NCI-H2171 treated with DMSO at 0.1 percent for 48 hours (cell line): ENCODE data around the gene USP53.
"Not testable (repeated sequence)": the region's sequence is repeated elsewhere in the genome, so short reads cannot be mapped to it uniquely, and the experiment has no call there.

ENCODE experiments used
- DNase-seq: peaks from one replicate; lab custom pipeline; 2025; lab: John Stamatoyannopoulos, UW

The USP53 gene

DNA sequence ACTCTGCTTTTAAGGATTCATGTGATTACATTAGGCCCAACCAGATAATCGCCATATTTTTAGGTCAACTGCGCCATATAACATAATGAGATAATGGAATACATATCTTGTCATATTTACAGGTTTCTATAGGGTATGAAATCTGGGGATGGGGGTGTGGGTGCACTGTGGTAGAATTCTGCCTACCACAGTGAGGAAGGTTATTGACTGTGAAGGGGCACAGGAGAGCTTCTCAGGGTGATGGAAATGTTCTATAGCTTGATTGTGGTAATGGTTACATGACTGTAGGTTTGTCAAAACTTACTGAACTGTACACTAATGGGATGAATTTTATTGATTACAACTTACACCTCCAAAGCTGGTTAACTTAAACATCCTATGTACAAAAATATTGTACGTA, 15.9 kb downstream of the USP53 start:
- DNase-seq = no peak

DNA sequence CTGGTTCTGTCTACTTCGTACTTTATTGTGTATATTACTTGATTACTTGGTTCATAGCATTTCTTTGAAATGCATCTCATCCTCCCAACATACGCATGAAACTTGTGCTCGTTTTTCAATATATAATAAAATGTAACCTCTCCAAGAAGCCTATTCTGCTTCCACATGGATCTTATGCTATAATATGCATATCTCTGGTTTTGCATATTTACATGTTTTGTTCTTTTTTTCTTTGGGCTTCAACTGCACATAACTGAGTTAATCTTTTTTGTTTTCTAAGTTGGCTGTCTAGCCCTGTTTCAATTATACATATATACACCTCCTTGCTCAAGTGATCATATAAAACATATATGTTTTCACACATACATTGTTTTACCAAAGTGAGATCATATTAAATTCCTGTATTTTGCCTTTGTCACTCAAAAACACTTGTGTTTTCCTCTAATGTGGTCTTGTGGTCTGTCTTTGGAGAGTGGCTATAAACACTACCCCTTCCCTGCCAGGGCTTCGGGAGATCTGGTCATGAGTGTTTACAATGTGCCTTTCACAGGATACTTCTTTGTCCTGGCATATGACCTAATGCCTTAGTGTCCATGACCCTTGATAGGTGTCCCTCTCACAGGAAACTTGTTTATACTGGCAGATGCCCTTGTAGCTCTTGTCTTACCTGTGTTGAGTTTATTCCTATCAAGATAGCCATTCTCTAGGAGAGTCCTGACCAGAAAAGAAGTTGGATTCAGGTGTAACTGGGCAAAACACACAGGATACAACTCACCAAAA, 17.6 kb downstream of the USP53 start:
- no peak for DNase-seq

DNA sequence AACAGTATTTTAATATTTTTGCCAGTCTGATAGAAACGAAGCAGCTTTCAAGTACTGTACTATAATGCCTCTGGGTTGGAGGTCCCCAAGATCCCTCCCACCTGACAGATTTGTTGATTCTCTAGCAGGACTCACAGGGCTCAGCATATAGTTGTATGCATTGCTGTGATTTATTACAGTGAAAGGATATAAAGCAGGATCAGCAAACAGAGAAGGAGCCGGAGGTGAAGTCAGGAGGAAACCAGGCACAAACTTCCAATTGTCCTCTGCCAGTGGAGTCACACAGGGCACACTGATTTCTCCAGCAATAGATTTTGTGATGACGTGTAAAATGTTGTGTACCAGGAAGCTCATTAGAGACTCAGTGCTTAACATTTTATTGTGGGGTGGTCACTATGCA, 19.0 kb downstream of the USP53 start:
- no peak for DNase-seq

DNA sequence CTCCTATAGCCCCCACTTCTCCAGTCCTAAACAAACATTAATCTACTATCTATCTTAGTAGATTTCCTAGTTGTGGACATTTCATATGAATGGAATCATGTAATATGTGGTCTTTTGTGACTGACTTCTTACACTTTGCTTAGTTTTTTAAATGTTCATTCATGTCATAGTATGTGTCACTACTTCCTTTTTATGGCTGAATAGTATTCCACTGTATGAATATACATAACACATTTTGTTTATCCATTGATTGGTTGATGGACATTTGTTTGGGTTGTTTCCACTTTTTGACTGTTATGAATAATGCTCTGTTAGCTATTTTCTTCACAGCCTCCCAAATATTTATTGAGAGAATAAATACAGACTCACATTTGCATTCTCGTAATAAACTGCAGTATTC, 19.8 kb downstream of the USP53 start:
- DNase-seq = no peak

DNA sequence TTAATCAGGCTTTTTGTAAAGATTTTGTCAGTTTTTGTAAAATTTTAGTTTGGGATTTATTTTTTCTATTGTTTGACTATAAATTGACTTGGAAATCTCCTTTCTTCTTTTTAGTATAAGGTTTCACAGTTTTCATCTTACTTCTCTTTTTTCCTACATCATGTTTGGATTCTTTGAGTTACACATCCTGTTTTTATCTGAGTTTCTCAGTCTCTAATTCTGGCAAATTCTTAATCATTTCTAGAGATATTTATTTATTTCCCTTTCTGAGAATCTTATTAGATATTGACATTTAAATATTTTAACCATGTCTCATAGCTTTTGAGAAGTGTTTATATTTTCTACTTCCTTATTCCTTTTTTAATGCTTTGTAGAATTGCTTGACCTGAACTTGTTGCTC, 20.7 kb downstream of the USP53 start:
- no peak for DNase-seq

DNA sequence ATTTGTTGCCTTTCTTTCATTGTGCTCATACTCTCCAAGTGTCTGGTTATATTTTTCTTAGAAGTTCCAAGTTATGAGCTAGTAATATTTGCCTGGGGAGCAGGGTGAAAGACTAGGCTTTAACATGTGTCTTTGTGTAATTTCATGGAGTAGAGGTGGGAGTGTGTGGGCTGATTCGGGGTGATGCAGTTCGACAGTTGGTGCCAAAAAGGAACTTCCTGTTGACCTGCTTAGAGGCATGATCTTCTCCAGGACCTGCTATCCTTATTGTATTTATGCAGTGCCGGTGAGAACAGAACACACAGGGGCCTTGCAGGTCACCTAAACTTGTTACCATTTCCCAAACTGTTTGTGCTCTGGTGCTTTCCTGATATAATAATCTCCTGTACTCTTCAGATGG, 21.2 kb downstream of the USP53 start:
- no peak for DNase-seq

DNA sequence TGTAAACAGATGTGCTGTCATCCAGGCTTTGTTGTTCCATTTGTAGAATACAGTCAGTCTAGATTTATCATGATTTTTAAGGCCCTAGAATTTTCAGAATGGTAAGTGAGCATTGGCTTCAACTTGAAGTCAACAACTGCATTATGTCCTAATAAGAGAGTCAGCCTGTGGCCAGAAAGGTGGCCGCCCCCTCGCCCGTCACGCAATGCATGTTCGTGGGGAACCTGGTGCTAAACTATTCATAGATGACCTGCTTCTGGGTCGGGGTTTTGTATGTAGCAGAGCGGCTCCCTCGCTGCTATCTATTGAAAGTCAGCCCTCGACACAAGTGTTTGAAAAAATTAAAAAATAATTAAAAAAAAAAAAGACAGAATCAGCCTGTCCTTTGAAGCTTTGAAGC, 24.7 kb downstream of the USP53 start:
- no peak for DNase-seq

DNA sequence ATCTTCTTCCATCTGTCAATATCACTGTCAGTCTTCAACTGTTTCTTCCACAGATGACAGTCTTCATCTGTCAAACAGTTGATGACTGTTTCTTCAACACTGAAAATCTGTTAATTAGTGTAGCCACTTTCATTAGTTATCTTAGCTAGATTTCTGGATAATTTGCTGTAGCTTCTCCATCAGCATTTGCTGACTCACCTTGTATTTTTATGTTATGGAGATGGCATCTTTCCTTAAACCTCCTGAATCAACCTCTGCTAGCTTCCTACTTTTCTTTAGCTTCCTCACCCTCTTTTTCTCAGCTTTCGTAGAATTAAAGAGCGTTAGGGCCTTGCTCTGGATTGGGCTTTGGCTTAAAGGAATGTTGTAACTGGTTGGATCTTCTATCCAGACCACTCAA, 25.1 kb downstream of the USP53 start:
- no peak for DNase-seq

DNA sequence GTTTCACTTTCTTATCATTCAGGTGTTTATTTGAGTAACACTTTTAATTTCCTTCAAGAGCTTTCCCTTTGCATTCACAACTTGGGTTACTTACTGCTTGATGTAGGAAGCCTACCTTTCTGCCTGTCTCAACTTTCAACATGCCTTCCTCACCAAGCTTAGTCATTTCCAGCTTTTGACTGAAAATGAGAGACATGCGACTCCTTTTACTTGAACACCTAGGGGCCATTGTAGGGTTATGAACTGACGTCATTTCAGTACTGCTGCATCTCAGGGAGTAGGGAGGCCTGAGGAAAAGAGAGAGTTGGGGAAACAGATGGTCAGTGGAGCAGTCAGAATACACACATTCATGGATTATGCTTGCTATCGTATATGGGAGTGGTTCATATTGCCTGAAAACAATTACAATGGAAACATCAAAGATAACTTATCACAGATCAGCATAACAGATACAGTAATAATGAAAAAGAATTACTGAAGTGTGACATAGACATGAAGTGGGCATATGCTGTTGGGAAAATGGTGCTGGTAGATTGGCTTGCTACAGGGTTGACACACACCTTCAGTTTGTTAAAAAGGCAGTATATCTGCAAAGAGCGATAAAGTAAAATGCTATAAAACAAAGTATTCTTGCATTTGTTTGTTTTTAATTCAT, 25.7 kb downstream of the USP53 start:
- DNase-seq = no peak

DNA sequence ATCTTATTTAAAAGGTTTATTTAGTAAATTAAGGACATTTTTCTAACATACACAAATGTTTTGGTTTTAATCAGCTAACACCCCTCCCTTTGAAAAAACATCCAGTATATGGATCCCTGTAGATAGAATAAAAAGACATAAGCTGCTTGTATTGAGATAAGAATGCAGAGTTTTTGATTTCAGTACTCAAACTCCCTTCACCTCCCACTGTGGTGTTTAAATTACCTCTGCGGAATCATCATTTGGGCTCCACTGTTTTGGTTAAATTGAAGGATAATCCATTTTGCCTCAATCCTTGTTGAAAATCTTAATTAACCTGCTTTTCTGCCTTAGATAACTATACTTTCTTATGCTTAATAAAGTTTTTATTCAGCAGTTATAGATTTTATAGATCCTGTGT, 27.6 kb downstream of the USP53 start:
- DNase-seq = no peak

DNA sequence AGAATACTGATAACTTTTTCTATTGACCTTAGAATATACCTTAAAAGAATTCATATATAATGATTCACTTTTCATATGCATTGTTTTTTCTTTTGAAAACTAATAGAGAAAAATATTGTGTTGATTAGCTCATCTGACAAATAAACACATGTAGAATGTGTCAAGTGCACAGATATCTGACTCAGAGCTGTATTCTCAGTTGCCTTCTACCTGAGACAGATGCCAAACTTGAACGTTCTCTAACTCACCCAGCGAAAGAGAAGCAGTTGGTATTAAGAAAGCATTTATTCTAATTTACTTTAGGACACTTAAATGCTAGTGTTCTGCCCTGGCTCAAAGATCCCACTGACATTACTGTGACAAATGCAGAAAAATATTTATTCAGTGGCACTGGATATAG, 28.1 kb downstream of the USP53 start:
- DNase-seq = no peak

DNA sequence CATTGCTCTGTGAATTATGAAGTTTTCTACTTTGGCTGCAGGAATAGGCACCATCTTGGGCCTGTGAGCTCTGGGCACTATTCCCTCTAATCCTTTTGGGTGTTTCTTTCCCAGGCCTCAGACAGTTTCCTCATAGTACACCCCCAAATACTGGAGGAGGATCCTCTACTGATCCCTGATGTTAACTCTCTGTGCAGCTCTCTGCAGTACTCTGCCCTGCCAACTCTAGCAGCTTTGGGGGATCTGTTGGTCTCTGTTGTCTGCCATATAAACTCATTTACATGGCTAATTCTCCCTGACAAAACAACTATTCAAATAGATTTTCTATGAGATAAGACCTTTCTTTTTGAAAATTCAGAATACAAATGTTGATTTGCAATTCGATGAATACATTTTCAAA, 29.9 kb downstream of the USP53 start:
- no peak for DNase-seq

DNA sequence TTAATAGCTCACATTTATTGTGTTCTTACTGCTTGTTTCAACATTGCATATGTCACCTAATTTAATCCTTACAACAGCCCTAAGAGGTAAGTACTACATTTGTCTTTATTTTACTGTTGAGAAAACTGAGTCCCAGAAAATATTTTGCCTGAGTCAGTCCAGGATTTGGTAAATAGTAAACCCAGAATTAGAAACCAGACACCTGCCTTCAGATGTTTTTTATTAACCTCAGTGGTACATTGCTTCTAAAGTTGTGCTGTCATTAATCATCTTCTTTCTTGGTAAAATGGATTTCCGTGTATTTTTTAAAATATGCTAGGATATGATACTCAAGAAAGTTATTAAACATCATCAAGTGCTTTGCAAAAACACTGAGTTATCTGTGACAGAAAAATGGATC, 31.4 kb downstream of the USP53 start:
- DNase-seq = no peak

DNA sequence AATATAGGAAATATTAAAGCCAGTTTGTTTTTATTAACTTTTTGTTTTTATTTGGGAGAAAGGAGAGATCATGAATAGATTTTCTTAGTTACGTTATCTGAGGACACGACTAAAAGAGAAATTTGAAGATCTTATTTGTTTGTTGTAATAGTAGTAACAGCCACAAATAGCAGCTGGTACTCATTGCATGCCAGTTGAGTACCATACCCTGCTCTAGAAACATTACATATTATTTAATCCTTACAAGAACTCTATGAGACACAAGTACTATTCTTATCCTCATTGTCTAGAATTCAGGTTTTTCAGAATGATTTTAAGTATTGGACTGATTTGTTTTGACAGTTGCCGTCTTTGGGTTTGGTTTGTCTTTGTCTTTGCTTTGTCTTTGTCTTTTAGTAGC, 31.8 kb downstream of the USP53 start:
- DNase-seq = no peak

DNA sequence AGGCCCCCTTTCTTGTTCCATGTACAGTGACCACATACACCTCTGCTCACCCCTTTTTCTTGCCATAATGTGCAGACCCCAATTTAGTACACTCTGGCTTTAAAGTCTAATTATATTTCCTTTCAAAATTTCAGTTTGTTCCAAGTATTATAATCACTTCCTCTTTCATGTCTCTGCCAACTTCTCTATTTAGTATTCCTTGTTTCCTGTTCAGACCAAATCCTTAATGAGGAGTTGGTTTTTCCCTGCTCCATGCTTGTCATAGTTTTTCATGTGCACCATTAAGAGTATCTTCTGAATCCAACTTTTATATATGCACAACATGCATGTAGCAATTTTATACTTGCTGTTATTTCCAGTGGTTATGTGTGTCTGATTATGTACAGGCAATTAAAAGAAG, 32.3 kb downstream of the USP53 start:
- no peak for DNase-seq

DNA sequence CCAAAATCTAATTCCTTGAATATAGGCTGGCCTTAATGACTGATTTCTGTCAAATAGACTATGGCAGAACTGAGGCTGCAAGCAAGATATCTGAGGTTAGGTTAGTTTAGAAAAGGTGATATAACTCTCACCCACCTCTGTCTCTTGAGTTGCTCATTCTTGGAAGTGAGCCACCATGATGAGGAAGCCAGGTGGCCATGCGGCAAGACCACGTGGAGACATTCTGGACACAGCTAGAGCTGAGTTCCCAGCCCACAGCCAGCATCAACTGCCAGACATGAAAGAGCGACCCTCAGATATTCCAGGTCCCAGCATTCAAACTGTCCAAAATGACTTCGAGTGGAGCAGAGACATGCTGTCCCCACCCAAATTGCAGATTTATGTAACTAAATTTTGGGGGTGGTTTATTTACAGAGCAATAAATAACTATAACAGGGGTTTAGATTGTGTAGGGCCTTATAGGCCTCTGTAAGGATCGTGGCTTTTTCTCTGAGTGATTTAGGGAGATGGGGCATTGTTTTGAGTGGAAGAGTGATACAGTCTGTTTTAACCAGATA, 33.7 kb downstream of the USP53 start:
- no peak for DNase-seq

DNA sequence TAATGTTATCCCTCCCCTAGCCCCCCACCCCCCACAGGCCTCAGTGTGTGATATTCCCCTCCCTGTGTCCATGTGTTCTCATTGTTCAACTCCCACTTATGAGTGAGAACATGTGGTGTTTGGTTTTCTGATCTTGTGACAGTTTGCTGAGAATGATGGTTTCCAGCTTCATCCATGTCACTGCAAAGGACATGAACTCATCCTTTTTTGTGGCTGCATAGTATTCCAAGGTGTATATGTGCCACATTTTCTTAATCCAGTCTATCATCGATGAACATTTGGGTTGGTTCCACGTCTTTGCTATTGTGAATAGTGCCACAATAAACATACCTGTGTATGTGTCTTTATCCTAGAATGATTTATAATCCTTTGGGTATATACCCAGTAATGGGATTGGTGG, 38.5 kb downstream of the USP53 start:
- DNase-seq = not testable (repeated sequence)

DNA sequence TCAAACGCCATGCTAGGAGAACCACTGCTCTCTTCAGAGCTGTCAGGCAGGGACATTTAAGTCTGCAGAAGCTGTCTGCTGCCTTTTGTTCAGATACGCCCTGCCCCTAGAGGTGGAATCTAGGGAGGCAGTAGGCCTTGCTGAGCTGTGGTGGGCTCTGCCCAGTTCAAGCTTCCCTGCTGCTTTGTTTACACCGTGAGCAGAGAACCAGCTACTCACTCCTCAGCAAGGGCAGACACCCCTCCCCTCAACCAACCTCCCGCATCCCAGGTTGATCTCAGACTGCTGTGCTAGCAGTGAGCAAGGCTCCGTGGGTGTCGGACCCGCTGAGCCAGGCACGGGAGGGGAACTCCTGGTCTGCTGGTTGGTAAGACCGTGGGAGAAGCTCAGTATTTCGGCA, 42.7 kb downstream of the USP53 start:
- DNase-seq = not testable (repeated sequence)

DNA sequence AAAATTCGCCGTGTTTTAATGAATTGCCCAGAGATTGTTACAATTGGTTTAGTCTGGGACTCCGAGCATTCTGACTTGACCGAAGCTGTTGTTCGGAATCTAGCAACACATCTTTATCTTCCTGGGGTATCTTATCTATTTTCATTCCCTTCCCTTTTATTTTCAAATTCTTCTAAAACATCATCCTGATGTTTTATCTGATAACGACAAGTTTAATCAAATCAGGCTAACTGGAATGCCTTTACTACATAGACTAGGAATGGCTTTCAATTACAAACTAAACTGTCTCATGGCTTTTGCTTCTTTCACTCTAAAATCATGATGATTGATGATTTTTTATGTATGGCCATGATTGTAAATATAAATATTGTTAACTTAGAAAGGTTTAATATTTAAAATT, 48.0 kb downstream of the USP53 start:
- no peak for DNase-seq

DNA sequence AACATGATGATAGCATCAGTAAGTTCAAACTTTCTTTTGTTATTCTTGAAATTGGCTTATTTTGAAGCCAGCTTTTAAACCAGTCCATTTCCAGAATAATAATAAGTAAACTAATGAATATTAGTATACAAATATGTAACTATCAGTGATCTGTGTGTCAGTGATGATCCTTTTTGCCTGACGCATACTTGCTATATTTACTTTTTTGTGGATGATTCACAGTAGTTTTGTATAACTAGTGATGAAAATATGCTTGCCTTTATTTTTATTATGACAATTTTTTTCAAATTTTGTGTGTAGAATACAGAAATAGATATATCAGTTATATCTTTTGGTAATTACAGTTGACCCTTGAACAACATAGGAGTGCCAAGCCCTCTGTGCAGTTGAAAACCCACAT, 49.5 kb downstream of the USP53 start:
- DNase-seq = no peak

DNA sequence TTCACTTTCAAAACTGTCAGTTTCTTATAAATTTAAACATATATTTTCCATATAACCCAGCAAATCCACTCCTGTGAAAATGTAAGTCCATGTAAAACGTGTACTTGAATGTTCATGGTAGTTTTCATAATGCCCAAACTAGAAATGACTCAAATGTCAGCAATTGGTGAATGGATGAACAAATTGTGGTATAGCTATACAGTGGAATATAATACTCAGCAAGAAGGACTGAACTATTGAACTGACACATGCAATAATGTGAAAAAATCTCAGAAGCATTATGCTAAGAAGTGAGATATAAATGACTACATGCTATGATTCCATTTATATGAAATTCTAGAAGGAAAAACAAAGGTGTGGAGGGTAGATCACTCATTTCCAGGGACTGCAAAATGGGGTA, 52.2 kb downstream of the USP53 start:
- DNase-seq = no peak

DNA sequence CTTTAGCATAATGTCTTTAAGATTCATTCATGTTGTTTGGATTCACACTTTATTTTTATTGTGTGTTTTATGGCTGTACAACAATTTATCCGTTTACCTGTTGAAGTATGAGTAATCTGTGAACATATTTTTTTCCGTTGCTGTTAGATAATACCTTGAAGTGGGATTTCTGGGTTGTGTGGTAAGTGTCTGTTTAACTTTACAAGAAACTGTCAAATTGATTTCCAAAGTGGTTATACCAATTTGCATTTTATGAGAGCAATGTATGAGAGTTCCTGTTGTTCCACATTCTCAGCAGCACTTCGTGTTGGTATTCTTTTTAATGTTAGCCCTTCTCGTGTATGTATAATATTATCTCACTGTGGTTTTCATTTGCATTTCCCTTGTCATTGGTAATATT, 53.6 kb downstream of the USP53 start:
- no peak for DNase-seq

DNA sequence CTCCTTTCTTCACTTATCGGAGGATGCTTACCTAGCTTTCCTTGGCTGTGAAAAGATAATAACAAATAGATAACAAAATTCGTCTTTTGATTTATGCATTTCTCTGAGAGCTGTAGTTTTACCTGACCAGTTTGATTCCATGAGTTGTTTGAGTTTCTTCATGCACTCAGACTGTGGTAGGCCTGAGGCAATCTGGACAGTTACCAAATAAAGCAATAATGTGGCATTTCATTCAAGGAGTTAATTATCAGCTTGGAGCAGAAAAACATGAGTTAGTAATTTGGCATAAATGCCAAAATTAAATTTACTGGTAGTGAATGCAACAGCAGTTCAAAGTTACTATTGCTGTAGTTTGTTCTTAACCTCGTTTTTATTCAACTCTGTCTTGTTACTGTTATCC, 56.0 kb downstream of the USP53 start:
- DNase-seq = no peak
